Right lobe of liver (tissue), 4 donors: ENCODE data around the gene SETBP1.

Experiments
- CTCF ChIP-seq, 4 donors: fragments of 200-600 bp in 3 of 4; fragments of 450-650 bp in 1 of 4; IDR thresholded peaks; one replicate each; pipeline versions ENCODE4 v1.5.1 to v1.8.0; 2016 to 2022; ENCODE audit warnings: antibody characterized with exemption in 4 of 4, mild to moderate bottlenecking in 2 of 4
- POLR2A ChIP-seq: fragments of 450-650 bp; IDR thresholded peaks from one replicate; pipeline ENCODE4 v1.6.1; 2017; ENCODE audit warnings: antibody characterized with exemption, mild to moderate bottlenecking
- donor health status: DM: no; HTN: no; CAD: no.
- donor health status: DM: no; HTN: no; CAD: no.
- donor health status: DM: no; HTN: yes; CAD: no.

DNA sequence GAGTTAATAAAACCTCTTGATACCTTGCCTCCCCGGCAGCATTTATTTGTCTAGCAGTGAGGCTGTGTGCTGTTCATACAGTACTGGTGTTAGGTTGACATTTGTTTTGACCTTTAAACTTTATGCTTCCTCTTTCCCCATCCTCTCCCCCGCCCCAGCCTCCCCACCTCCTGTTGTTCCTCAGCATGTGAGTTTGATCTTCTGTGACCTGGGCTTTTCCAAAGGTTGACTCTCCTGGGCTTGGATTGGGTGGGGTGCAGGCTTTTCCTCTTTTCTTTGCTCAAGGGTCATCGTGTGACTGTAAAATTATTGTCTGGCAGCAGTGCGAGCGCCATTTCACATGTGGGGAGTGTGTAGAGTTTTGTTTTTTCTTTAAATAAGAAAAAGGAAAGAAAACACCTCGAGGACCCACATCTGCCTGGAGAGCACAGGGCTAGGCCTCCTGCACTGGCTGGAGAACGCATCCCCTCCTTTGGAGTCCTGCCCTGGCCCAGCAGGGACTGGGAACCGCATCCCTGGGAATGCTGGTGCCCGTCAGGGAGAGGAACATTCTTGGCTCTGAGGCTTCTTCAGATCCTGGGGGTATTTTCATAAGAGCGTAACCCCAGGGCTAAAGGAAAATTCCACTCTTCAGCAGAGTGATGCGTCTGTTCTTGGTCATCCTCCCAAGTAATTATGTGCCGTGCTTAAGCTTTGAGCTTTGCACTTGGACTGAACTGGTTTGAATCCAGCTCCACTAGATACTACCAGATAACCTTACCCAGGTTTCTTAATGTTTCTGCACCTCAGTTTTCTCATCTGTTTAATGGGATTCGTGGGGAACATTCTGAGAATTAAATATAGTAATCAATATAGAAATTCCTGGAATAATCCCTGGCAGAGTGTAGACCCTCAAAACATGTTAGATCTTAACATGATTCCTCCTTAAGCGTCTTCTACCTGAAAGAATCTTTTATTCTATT lies 91.5 kb downstream of the SETBP1 start:
- TF ChIP-seq CTCF (IDR thresholded peaks at IDR 0.05) = no peak
- TF ChIP-seq POLR2A = peak; percentile 17
